HepG2 (cell line): ENCODE data around the gene WWC1. TPM values are rescaled to one million over a fixed set of nuclear protein-coding genes. Genes with fewer than 3 reads are reported as not detected.

Experiments
- DNMT3B ChIP-seq: conservative IDR thresholded peaks from 2 replicates; pipeline ENCODE4 v1.6.1; 2016; ENCODE audit warnings: missing biosample characterization, control low read depth
- E2F1 ChIP-seq: sonication (generic); formaldehyde crosslinking; IDR thresholded peaks from 2 replicates; pipeline ENCODE4 v1.5.0; 2020; ENCODE audit warnings: missing genetic modification reagents
- NFE2 ChIP-seq: sonication (generic); formaldehyde crosslinking; IDR thresholded peaks from 2 replicates; pipeline ENCODE4 v1.4.0; 2020; ENCODE audit warnings: missing genetic modification reagents
- NFIC ChIP-seq: IDR thresholded peaks from 2 replicates; pipeline ENCODE4 v1.6.1; 2012; ENCODE audit warnings: mild to moderate bottlenecking, low read length, inconsistent platforms
- NFYC ChIP-seq: IDR thresholded peaks from 2 replicates; pipeline ENCODE4 v1.6.1; 2016; ENCODE audit warnings: missing genetic modification reagents, missing compliant biosample characterization
- PHF21A ChIP-seq: sonication (generic); formaldehyde crosslinking; IDR thresholded peaks from 2 replicates; pipeline ENCODE4 v1.5.0; 2020; ENCODE audit warnings: mild to moderate bottlenecking, missing genetic modification reagents
- PHF5A ChIP-seq: IDR thresholded peaks from one replicate; pipeline ENCODE4 v1.6.1; 2018; ENCODE audit warnings: low read depth, missing genetic modification reagents; ENCODE audit not compliant: unreplicated experiment
- SMARCC2 ChIP-seq: fragments of 450-650 bp; IDR thresholded peaks from 2 replicates; pipeline ENCODE4 v1.6.1; 2017; ENCODE audit warnings: antibody characterized with exemption, mild to moderate bottlenecking
- SP1 ChIP-seq, 2 experiments: fragments of 450-650 bp in 1 of 2; sonication (generic) in 1 of 2; formaldehyde crosslinking in 1 of 2; IDR thresholded peaks; 2 replicates each; pipeline versions ENCODE4 v1.4.0 to v1.6.1; 2016 to 2020; ENCODE audit warnings: missing genetic modification reagents in 1 of 2
- ZEB1 ChIP-seq: IDR thresholded peaks from 2 replicates; pipeline ENCODE4 v1.6.1; 2012; ENCODE audit warnings: mild to moderate bottlenecking, low read depth, inconsistent platforms; ENCODE audit not compliant: insufficient replicate concordance
- ZFP41 ChIP-seq: sonication (generic); formaldehyde crosslinking; IDR thresholded peaks from 2 replicates; pipeline ENCODE4 v1.4.0; 2020; ENCODE audit warnings: mild to moderate bottlenecking, missing genetic modification reagents, borderline replicate concordance
- ZNF101 ChIP-seq: sonication (generic); formaldehyde crosslinking; IDR thresholded peaks from 2 replicates; pipeline ENCODE4 v1.4.0; 2020; ENCODE audit warnings: mild to moderate bottlenecking, low read depth, missing genetic modification reagents, borderline replicate concordance
- ZNF138 ChIP-seq: sonication (generic); formaldehyde crosslinking; IDR thresholded peaks from 2 replicates; pipeline ENCODE4 v1.5.0; 2020; ENCODE audit warnings: mild to moderate bottlenecking, low read depth, missing genetic modification reagents
- ZNF235 ChIP-seq: sonication (generic); formaldehyde crosslinking; IDR thresholded peaks from 2 replicates; pipeline ENCODE4 v1.8.1; 2023; ENCODE audit warnings: mild to moderate bottlenecking, missing genetic modification reagents, borderline replicate concordance
- ZNF432 ChIP-seq: sonication (generic); formaldehyde crosslinking; IDR thresholded peaks from 2 replicates; pipeline ENCODE4 v1.5.0; 2020; ENCODE audit warnings: missing genetic modification reagents, mild to moderate bottlenecking, borderline replicate concordance
- ZNF761 ChIP-seq: sonication (generic); formaldehyde crosslinking; conservative IDR thresholded peaks from 2 replicates; pipeline ENCODE4 v1.4.0; 2020; ENCODE audit warnings: mild to moderate bottlenecking, missing genetic modification reagents
- ZNF850 ChIP-seq: sonication (generic); formaldehyde crosslinking; conservative IDR thresholded peaks from 2 replicates; pipeline ENCODE4 v1.9.0; 2021; ENCODE audit warnings: mild to moderate bottlenecking, missing genetic modification reagents
- ZZZ3 ChIP-seq: sonication (generic); formaldehyde crosslinking; IDR thresholded peaks from 2 replicates; pipeline ENCODE4 v1.4.0; 2020; ENCODE audit warnings: missing genetic modification reagents, mild to moderate bottlenecking, borderline replicate concordance
- polyA plus RNA-seq, 8 experiments: library from polyadenylated mRNA; depleted of rRNA in 3 of 8; stranded (reverse) in 7 of 8; unstranded in 1 of 8; fragments of >200 nt; fragmentation: Illumina TruSeq in 4 of 8; extraction: Trizol in 4 of 8; gene quantifications; 2 replicates each; pipeline versions ENCODE4 v1.2.1 to v1.2.3, GENCODE V29; 2011 to 2016; ENCODE audit warnings: low read depth in 4 of 8, missing spikeins in 1 of 8, mixed read lengths in 1 of 8; ENCODE audit not compliant: insufficient read depth in 1 of 8
- total RNA-seq, 5 experiments: library from RNA; depleted of rRNA; stranded (reverse); fragments of >200 nt; fragmentation: Illumina TruSeq; extraction: Trizol; gene quantifications; 2 replicates each; pipeline ENCODE4 v1.2.3, GENCODE V29; 2016; ENCODE audit warnings: low read depth in 1 of 5
- TF ChIP-seq, protein P1 (sequence below): IDR thresholded peaks from 2 replicates; pipeline ENCODE4 v1.6.1; 2016; ENCODE audit warnings: mild to moderate bottlenecking, missing biosample characterization, missing genetic modification reagents
- TF ChIP-seq, protein P2 (sequence below): sonication (generic); formaldehyde crosslinking; IDR thresholded peaks from 2 replicates; pipeline ENCODE4 v1.4.0; 2020; ENCODE audit warnings: missing genetic modification reagents, borderline replicate concordance
- TF ChIP-seq, protein P3 (sequence below), 2 experiments: sonication (generic) in 1 of 2; formaldehyde crosslinking in 1 of 2; IDR thresholded peaks; 2 replicates each; pipeline versions ENCODE4 v1.6.1 to v1.9.0; 2014 to 2022; ENCODE audit warnings: antibody characterized with exemption in 1 of 2, borderline replicate concordance in 1 of 2, inconsistent platforms in 1 of 2, low read depth in 1 of 2, missing genetic modification reagents in 1 of 2

The WWC1 gene
- total and polyA plus RNA-seq, 2 of the 13 experiments (the other 11 are each of a cell fraction or from before 2014, with no cell fraction given): 8.3 to 17.9 TPM

- TF ChIP-seq E2F1 (CRISPR knock-in tag) (no peak), DNMT3B (CRISPR knock-in tag) (no peak), PHF5A (CRISPR knock-in tag) (peak; percentile 81), ZNF850 (CRISPR knock-in tag) (no peak), NFYC (CRISPR knock-in tag) (no peak), SP1 (IDR thresholded peaks at IDR 0.05) (no peak), SP1 (CRISPR knock-in tag; IDR thresholded peaks at IDR 0.05) (no peak), ZNF761 (no peak), NFE2 (no peak), PHF21A (CRISPR knock-in tag) (peak; percentile 88), ZNF101 (CRISPR knock-in tag) (no peak), ZNF432 (CRISPR knock-in tag) (no peak), SMARCC2 (no peak), NFIC (peak; percentile 49; the same call in 1 of the 2 replicates), ZNF235 (CRISPR knock-in tag) (no peak), ZZZ3 (CRISPR knock-in tag) (no peak), ZNF138 (CRISPR knock-in tag) (no peak), ZEB1 (peak; percentile 73), ZFP41 (CRISPR knock-in tag) (no peak)
- TF ChIP-seq, protein P1, sequence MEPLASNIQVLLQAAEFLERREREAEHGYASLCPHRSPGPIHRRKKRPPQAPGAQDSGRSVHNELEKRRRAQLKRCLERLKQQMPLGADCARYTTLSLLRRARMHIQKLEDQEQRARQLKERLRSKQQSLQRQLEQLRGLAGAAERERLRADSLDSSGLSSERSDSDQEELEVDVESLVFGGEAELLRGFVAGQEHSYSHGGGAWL (CRISPR knock-in tag): no peak
- TF ChIP-seq, protein P2, sequence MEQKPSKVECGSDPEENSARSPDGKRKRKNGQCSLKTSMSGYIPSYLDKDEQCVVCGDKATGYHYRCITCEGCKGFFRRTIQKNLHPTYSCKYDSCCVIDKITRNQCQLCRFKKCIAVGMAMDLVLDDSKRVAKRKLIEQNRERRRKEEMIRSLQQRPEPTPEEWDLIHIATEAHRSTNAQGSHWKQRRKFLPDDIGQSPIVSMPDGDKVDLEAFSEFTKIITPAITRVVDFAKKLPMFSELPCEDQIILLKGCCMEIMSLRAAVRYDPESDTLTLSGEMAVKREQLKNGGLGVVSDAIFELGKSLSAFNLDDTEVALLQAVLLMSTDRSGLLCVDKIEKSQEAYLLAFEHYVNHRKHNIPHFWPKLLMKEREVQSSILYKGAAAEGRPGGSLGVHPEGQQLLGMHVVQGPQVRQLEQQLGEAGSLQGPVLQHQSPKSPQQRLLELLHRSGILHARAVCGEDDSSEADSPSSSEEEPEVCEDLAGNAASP (CRISPR knock-in tag): peak; percentile 72; the same call in 1 of the 2 replicates
- TF ChIP-seq, protein P3, sequence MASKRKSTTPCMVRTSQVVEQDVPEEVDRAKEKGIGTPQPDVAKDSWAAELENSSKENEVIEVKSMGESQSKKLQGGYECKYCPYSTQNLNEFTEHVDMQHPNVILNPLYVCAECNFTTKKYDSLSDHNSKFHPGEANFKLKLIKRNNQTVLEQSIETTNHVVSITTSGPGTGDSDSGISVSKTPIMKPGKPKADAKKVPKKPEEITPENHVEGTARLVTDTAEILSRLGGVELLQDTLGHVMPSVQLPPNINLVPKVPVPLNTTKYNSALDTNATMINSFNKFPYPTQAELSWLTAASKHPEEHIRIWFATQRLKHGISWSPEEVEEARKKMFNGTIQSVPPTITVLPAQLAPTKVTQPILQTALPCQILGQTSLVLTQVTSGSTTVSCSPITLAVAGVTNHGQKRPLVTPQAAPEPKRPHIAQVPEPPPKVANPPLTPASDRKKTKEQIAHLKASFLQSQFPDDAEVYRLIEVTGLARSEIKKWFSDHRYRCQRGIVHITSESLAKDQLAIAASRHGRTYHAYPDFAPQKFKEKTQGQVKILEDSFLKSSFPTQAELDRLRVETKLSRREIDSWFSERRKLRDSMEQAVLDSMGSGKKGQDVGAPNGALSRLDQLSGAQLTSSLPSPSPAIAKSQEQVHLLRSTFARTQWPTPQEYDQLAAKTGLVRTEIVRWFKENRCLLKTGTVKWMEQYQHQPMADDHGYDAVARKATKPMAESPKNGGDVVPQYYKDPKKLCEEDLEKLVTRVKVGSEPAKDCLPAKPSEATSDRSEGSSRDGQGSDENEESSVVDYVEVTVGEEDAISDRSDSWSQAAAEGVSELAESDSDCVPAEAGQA (IDR thresholded peaks at IDR 0.05; ENCODE audit: low read depth): no peak
- TF ChIP-seq, protein P3 (CRISPR knock-in tag; IDR thresholded peaks at IDR 0.05; ENCODE audit: borderline replicate concordance): no peak
These were observed 70.8 kb downstream of the WWC1 start (continued) for GRCh38 chr5:168362097-168362885.
